ENCODE results near the gene NPAS2. TPM values are rescaled to one million over a fixed set of nuclear protein-coding genes. Genes with fewer than 3 reads are reported as not detected.

The NPAS2 gene
- total and polyA plus RNA-seq, 2 donors from 2014 or later = 8.4 to 44.5 TPM

DNA sequence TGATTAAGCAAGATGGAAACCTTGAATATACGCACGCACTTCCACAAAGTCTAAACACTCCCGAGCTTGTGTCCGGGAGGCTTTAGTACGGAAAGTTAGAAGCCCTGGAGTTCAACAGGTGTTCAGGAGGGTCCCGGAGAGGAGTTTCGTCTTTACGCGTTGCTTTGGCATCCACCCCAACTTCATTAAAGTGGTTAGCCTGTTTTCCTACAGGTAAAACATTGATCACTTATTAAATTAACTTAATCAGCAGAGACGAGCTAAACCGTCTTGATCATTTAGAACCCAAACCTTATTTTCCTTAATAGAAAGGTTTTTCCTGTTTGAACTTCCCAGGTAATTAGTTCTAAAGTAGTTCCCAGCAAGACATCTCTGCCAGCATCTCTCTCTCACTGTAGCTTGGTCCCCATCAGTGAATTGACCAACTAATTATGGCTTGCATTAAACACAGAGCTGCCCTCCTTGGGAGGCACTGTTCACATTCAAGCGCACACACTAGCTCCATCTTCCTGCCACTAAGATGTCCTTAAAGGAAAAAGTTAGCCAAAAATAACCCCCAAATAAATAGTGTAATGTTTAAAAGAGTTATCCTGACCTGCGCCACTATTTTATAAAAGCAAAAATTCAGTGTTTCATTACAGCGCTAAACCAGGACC, 1.4 kb downstream of the NPAS2 start:
- H3K36me3 ChIP-seq (ENCODE audit: control insufficient read depth in 2 of 3, insufficient read depth in 3 of 3, low read length in 3 of 3) = no peaks in the 10 kb centered on the region
- H3K27ac ChIP-seq (ENCODE audit: low read depth in 2 of 2, low read length in 2 of 2) = peak overlapping the region; percentile 35 to 66
- H3K9me3 ChIP-seq (ENCODE audit: control insufficient read depth in 2 of 3, insufficient read depth in 1 of 3, low read length in 3 of 3) = no peaks in the 10 kb centered on the region
- H3K27me3 ChIP-seq (ENCODE audit: control insufficient read depth, insufficient read depth, low read length) = peaks cover 4% of the 10 kb centered on the region
- FAIRE-seq (no peak), DNase-seq (peak in 2 of 5 donors; percentile 26 to 34)
- TF ChIP-seq, protein P1, sequence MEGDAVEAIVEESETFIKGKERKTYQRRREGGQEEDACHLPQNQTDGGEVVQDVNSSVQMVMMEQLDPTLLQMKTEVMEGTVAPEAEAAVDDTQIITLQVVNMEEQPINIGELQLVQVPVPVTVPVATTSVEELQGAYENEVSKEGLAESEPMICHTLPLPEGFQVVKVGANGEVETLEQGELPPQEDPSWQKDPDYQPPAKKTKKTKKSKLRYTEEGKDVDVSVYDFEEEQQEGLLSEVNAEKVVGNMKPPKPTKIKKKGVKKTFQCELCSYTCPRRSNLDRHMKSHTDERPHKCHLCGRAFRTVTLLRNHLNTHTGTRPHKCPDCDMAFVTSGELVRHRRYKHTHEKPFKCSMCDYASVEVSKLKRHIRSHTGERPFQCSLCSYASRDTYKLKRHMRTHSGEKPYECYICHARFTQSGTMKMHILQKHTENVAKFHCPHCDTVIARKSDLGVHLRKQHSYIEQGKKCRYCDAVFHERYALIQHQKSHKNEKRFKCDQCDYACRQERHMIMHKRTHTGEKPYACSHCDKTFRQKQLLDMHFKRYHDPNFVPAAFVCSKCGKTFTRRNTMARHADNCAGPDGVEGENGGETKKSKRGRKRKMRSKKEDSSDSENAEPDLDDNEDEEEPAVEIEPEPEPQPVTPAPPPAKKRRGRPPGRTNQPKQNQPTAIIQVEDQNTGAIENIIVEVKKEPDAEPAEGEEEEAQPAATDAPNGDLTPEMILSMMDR (IDR thresholded peaks at IDR 0.05; ENCODE audit: borderline replicate concordance, extremely low read depth, insufficient read depth) = no peak
- H3K4me1 ChIP-seq (ENCODE audit: control insufficient read depth in 2 of 3, insufficient read depth in 2 of 3, low read depth in 1 of 3, low read length in 3 of 3) = peaks cover 0 to 6% (median 0%) of the 10 kb centered on the region in 3 donors
- peak overlapping the region; percentile 2 to 72 (median 46) for H3K9ac ChIP-seq (ENCODE audit: low read length in 3 of 3)
- H3K4me3 ChIP-seq (ENCODE audit: low read length in 3 of 3) = peak overlapping the region; percentile 46 to 67 (median 54)
- intact Hi-C loops (cut with DNase I) = no loop called here

DNA sequence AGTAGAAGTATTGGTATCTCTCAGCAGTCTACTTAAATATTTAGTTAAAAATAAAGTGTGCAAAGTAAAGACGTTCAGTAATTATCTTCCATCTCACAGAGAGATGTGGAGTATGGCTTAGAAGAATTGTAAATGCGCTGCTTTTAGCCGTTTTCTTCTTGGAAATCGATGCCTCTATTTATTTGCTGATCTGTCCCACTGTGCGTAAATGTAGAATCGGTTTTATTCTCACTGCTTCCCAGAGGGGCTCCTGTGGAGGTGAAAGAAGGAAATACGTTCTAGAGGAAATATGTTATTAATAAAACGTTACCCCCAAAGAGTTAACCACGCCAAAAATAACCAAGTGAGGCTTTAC, 1.9 kb downstream of the NPAS2 start:
- FAIRE-seq (no peak), DNase-seq (no peak)
- H3K4me3 ChIP-seq (ENCODE audit: low read length in 3 of 3) = no peak overlapping the region
- H3K9me3 ChIP-seq (ENCODE audit: control insufficient read depth in 2 of 3, insufficient read depth in 1 of 3, low read length in 3 of 3) = no peaks in the 10 kb centered on the region
- H3K27ac ChIP-seq (ENCODE audit: low read depth in 2 of 2, low read length in 2 of 2) = no peak overlapping the region
- intact Hi-C loops (cut with DNase I) = no loop called here
- peaks cover 0 to 6% (median 0%) of the 10 kb centered on the region in 3 donors for H3K4me1 ChIP-seq (ENCODE audit: control insufficient read depth in 2 of 3, insufficient read depth in 2 of 3, low read depth in 1 of 3, low read length in 3 of 3)
- no peaks in the 10 kb centered on the region for H3K36me3 ChIP-seq (ENCODE audit: control insufficient read depth in 2 of 3, insufficient read depth in 3 of 3, low read length in 3 of 3)
- H3K9ac ChIP-seq (ENCODE audit: low read length in 3 of 3) = no peak overlapping the region
- H3K27me3 ChIP-seq (ENCODE audit: control insufficient read depth, insufficient read depth, low read length) = peaks cover 4% of the 10 kb centered on the region
- TF ChIP-seq, protein P1 (IDR thresholded peaks at IDR 0.05; ENCODE audit: borderline replicate concordance, extremely low read depth, insufficient read depth) = no peak

DNA sequence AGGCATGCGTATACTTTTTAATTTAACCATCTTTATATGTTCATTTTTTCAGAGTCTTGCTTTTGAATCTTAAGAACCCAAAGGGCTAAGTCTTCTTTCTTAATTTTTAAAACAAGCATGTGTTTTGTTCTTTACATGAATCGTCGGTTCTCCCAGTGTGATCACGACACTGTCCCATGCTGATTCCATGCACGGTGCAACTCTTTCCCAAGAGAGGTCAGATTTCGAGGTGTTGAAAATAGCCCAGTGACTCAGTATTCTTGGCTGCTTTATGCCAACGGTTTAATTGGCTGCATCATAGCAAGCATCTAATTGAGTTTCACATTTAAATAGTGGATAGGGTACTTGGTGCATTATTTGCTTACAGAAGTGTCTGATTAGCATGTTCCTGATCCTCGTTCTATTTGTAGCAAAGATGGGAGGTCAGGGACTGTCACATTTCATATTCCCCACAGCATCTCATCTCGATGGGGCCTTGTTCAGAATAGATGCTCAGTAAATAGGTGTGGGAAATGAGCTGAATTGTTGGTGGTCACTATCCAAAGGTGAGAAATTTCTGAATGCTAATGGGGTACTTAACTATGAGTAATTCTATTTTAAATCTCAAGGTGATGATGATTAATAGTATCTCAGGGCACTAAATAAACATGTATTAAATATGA, 2.8 kb downstream of the NPAS2 start:
- Histone ChIP-seq H3K9me3 (ENCODE audit: control insufficient read depth in 2 of 3, insufficient read depth in 1 of 3, low read length in 3 of 3) (no peaks in the 10 kb centered on the region), H3K4me3 (ENCODE audit: low read length in 3 of 3) (no peak overlapping the region), H3K9ac (ENCODE audit: low read length in 3 of 3) (no peak overlapping the region), H3K4me1 (ENCODE audit: control insufficient read depth in 2 of 3, insufficient read depth in 2 of 3, low read depth in 1 of 3, low read length in 3 of 3) (peaks cover 0 to 6% (median 0%) of the 10 kb centered on the region in 3 donors), H3K36me3 (ENCODE audit: control insufficient read depth in 2 of 3, insufficient read depth in 3 of 3, low read length in 3 of 3) (no peaks in the 10 kb centered on the region), H3K27me3 (ENCODE audit: control insufficient read depth, insufficient read depth, low read length) (peaks cover 4% of the 10 kb centered on the region), H3K27ac (ENCODE audit: low read depth in 2 of 2, low read length in 2 of 2) (no peak overlapping the region)
- TF ChIP-seq, protein P1 (IDR thresholded peaks at IDR 0.05; ENCODE audit: borderline replicate concordance, extremely low read depth, insufficient read depth) = no peak
- FAIRE-seq (no peak), DNase-seq (no peak)
- intact Hi-C loops (cut with DNase I) = no loop called here
